Activated effector memory CD4-positive, alpha-beta T cell treated with Interleukin-2 at 50 U/mL for 16 hours (primary cell): ENCODE results near the gene TLE1.

Source experiments
- DNase-seq: peaks from one replicate; pipeline ENCODE4 v3.0.0-alpha.2; 2020

The TLE1 gene

DNA sequence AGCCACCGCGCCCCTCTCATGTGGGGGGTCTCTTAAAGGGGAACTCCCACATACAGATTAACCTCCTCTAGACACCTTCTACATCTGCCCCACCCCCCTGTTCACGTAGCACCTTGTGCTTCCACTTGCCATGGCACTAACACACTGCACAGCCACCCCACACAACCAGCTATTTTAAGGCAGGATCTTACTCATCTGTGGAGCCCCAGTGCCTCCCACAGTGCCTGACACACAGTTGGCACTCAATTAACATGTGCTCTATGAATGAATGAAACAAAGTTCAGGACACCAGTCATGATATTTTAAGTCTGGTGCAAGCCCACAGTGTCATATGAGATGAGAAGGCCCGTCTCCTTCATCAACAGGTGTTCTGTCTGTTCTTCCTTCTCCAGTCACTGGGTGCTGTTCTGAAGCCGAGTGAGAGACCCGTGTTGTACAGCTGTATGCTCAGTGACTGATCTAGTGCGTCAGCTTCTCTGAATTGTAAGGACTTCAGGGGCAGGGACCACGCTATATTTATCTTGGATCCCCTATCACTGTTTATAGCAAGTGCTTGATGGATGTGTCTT lies 149.1 kb downstream of the TLE1 start:
- DNase-seq, result no peak

DNA sequence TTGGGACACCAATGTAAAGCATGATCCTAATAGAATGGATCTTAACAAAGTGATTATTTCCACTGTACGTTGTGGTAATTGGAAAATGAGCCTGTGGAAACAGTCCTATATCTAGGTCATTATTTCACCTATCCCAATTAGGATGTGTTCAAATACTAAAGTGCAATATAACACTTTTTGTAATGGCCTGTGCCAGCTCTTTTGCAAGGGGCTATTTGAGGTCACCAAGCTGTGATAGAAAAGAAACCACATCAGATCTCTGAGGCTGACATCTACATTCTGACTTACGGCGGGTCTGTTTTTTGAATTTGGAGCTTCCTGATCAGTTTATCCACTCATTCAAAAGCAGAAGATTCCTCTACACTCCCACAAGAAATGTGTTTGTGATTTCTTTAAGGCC lies 150.0 kb downstream of the TLE1 start:
- DNase-seq, result no peak

DNA sequence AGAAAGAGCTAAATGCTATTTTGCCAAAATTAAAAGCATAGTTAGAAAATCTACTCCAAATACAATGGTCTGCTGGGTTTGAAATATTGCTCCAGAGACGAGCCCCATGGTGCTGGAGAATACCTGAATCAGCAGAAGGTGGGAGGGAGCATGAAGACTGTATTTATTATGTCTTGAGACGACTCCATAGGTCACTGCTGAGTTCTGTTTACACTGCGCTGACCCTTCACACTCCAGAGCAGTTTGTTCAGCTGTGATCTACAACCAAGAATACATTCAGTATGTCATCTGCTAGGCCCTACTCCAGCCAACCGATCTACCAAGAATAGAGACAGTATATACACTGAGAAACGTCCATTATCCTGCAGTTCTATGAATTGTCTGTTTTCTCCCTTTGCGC lies 150.5 kb downstream of the TLE1 start:
- DNase-seq, result no peak

DNA sequence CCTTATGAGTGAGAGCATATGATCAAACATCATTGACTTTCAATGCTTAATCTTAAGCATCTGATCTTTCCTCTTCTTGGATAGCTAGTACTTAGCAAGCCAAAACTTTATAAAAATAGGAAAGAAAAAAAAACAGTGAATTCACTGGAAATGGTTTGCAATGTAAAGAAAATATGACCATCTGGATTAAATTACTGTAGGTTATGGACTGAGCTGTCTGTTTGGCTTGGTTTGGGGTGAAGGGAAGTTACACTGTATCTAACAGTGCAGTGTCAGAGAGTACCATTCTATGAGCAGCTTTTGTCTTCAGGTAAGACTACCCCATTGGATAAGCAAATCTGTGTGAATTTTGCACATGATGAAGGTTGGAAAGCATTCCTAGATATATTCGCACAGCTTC lies 151.4 kb downstream of the TLE1 start:
- no peak for DNase-seq

DNA sequence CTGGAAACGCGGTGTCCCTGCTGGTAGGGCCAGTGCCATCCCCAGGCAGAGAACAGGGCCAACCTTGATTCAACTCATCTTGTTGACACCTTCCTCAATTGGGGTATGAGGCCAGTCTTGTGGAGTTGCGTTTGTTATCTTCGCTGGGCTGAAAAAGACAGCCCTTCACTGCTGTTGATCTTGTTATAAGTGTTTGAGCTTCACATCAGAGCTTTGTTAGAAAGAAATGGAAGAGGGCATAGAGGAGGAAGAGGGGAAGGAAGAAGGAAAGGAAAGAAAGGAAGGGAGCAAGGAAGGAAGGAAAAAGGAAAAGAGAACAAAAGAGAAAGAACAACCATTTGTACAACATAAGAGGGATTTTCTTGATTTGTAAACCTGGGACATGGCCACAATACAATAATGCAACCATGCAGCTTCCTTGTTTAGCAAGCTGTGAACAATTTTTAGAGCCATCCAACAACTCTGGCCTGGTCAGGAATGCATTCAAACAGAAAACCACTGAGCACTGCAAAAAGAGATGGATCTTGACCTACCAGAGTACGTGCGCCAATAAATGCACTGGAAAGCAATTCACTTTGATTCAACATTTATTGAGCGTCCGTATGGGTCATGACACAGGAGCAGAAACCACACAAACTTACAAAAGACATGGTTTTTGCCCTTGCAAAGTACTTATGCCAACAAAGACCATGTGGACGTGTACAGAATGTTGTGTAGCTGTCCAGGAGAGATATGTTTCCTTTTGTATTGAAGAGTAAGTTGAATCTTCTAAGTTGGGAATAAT lies 152.9 kb downstream of the TLE1 start:
- no peak for DNase-seq

DNA sequence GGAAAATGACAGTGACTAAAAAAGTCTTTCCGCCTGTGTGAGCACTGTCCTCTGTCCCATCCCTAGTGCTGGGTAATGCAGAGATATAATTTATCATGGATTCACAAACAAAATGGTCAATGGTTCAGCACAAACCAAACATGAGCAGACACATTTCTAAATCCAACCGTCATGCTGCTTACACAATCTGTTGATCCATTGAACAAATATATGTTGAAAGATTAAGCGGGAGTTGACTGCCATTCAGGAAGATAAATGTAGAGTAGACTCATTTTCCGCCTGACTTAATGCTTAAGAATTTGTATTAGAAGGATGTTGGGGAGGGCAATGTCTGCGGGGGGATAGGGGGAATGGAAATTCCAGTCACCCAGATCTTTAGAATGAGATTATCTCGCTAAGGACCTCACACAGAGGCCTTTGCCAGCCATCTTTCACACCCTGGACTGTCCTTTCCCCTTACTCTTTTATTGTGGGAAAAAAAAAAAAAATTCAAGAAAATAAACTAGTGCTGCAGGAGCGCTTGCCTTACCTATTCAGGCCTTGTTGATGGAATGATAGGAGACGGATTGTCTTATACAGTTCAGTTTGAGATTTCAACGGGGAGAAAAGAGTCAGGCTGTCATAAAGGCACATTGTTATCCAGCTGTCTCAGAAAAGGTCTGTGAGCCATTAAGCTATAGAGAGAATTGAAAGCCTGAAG lies 153.7 kb downstream of the TLE1 start:
- DNase-seq, result no peak

DNA sequence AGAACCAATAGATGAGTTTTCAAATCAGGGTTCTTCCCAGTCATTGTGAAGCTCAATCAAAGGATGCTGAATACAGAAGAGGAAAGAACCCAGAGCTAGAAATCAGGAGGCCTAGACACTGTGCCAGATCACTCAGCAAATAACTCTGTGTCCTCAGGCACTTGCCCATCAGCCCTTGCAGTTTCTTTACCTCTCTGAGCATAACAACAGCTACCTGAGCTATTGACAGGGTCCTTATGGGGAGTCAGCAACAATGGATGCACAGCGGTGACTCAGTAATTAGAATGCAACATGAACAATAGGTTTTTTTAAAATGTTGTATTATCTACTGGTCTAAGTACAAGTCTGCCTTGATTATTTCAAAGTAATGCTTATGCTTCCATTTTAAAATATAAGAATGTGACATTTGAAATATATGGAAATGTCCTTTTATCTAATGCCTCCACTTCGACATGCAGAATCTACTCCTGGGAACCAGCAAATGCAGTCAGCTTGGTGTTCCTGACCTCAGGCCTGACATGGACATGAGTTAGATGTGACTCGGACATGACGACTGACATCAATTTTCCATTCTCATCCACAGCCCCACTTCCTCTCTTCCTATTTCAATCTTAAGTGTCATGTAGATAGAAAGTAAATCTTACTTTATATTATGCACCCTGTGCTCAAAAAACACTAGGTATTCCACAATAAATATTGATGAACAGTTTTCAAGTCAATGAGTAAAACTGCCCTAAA lies 155.0 kb downstream of the TLE1 start:
- DNase-seq, result no peak
